ENCODE results near the gene SOCS4. TPM values are rescaled to one million over a fixed set of nuclear protein-coding genes. Genes with fewer than 3 reads are reported as not detected.

Gene SOCS4
- total RNA-seq, 1 experiment from 2014 or later, result 19.9 TPM

DNA sequence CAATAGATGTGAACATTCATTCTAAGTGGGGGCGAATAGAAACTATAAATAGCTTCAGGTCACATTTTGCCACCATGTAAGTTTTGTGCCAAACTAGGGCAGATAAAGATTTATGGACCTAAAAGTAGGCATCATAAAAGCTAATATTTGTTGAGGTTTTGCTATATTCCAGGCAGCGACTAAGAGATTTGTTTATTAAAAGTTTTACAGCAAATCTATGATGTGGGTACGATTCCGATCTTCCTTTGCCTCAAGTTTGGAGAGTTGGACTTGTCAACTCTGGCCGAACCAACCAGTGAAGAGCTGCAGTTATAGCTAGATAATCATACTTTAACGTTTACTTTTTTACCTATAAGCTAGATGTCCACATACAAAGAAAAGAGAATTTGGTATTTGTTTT lies 26.0 kb downstream of the SOCS4 start:
- ChIA-PET POLR2A (interaction anchor here (0.6 kb wide), 2 partner anchors 103 to 211 kb away, joined by 4 to 5 read pairs; no protein-coding TSS in a partner anchor), CTCF (interaction anchor here (0.5 kb wide), 1 partner anchor 120 kb away, joined by 5 read pairs; no protein-coding TSS in a partner anchor)
- Histone ChIP-seq H3K27ac (ENCODE audit: low read length) (peak overlapping the region; percentile 95), H3K4me1 (ENCODE audit: control insufficient read depth, insufficient read depth, low read length) (peaks cover 10% of the 10 kb centered on the region), H3K4me3 (ENCODE audit: low read depth in 2 of 2, low read length in 2 of 2) (peak overlapping the region; percentile 86 to 92), H3K36me3 (ENCODE audit: control insufficient read depth, insufficient read depth, low read length) (peaks cover 14% of the 10 kb centered on the region), H3K27me3 (ENCODE audit: control insufficient read depth, insufficient read depth, low read length) (no peaks in the 10 kb centered on the region), H3K9me3 (ENCODE audit: control insufficient read depth, insufficient read depth, low read depth, low read length) (no peaks in the 10 kb centered on the region)
- intact Hi-C loops (cut with micrococcal nuclease; ENCODE audit: unreplicated experiment), result no loop called here
- ATAC-seq, result no peak
- in situ Hi-C loops (cut with HindIII; ENCODE audit: low pct_unique_long_range_greater_than_20kb, low sequenced_read_pairs), result no loop called here
- TF ChIP-seq, protein P1, sequence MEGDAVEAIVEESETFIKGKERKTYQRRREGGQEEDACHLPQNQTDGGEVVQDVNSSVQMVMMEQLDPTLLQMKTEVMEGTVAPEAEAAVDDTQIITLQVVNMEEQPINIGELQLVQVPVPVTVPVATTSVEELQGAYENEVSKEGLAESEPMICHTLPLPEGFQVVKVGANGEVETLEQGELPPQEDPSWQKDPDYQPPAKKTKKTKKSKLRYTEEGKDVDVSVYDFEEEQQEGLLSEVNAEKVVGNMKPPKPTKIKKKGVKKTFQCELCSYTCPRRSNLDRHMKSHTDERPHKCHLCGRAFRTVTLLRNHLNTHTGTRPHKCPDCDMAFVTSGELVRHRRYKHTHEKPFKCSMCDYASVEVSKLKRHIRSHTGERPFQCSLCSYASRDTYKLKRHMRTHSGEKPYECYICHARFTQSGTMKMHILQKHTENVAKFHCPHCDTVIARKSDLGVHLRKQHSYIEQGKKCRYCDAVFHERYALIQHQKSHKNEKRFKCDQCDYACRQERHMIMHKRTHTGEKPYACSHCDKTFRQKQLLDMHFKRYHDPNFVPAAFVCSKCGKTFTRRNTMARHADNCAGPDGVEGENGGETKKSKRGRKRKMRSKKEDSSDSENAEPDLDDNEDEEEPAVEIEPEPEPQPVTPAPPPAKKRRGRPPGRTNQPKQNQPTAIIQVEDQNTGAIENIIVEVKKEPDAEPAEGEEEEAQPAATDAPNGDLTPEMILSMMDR (IDR thresholded peaks at IDR 0.05), result no peak
- TF ChIP-seq, protein P2, sequence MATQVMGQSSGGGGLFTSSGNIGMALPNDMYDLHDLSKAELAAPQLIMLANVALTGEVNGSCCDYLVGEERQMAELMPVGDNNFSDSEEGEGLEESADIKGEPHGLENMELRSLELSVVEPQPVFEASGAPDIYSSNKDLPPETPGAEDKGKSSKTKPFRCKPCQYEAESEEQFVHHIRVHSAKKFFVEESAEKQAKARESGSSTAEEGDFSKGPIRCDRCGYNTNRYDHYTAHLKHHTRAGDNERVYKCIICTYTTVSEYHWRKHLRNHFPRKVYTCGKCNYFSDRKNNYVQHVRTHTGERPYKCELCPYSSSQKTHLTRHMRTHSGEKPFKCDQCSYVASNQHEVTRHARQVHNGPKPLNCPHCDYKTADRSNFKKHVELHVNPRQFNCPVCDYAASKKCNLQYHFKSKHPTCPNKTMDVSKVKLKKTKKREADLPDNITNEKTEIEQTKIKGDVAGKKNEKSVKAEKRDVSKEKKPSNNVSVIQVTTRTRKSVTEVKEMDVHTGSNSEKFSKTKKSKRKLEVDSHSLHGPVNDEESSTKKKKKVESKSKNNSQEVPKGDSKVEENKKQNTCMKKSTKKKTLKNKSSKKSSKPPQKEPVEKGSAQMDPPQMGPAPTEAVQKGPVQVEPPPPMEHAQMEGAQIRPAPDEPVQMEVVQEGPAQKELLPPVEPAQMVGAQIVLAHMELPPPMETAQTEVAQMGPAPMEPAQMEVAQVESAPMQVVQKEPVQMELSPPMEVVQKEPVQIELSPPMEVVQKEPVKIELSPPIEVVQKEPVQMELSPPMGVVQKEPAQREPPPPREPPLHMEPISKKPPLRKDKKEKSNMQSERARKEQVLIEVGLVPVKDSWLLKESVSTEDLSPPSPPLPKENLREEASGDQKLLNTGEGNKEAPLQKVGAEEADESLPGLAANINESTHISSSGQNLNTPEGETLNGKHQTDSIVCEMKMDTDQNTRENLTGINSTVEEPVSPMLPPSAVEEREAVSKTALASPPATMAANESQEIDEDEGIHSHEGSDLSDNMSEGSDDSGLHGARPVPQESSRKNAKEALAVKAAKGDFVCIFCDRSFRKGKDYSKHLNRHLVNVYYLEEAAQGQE (IDR thresholded peaks at IDR 0.05; ENCODE audit: insufficient read depth in 1 of 2, low read depth in 2 of 2, low read length in 1 of 2), result no peak
- TF ChIP-seq POLR2AphosphoS5 (IDR thresholded peaks at IDR 0.05; ENCODE audit: low read depth, low read length) (no peak), SIN3A (IDR thresholded peaks at IDR 0.05; ENCODE audit: borderline replicate concordance, insufficient read depth, low read depth, low read length) (no peak), TCF7L2 (IDR thresholded peaks at IDR 0.05; ENCODE audit: low read depth, low read length) (no peak)
- TSS peak; percentile 62 for BruUV-seq (replicated peaks)
- no peak for DNase-seq (ENCODE audit: low read depth, low spot score)

- in situ Hi-C loops (cut with HindIII; ENCODE audit: low pct_unique_long_range_greater_than_20kb, low sequenced_read_pairs), result no loop called here
- Histone ChIP-seq H3K4me3 (ENCODE audit: low read depth in 2 of 2, low read length in 2 of 2) (peak overlapping the region; percentile 86 to 92; a peak in 3 of 4 replicates), H3K9me3 (ENCODE audit: control insufficient read depth, insufficient read depth, low read depth, low read length) (no peaks in the 10 kb centered on the region), H3K36me3 (ENCODE audit: control insufficient read depth, insufficient read depth, low read length) (peaks cover 14% of the 10 kb centered on the region), H3K4me1 (ENCODE audit: control insufficient read depth, insufficient read depth, low read length) (peaks cover 10% of the 10 kb centered on the region), H3K27ac (ENCODE audit: low read length) (peak overlapping the region; percentile 95), H3K27me3 (ENCODE audit: control insufficient read depth, insufficient read depth, low read length) (no peaks in the 10 kb centered on the region)
- ChIA-PET CTCF (interaction anchor here (0.5 kb wide), 1 partner anchor 120 kb away, joined by 5 read pairs; no protein-coding TSS in a partner anchor), POLR2A (interaction anchor here (0.6 kb wide), 2 partner anchors 103 to 210 kb away, joined by 4 to 5 read pairs; no protein-coding TSS in a partner anchor)
- TF ChIP-seq, protein P1 (IDR thresholded peaks at IDR 0.05), result no peak
- TF ChIP-seq, protein P2 (IDR thresholded peaks at IDR 0.05; ENCODE audit: insufficient read depth in 1 of 2, low read depth in 2 of 2, low read length in 1 of 2), result no peak
- TF ChIP-seq TCF7L2 (IDR thresholded peaks at IDR 0.05; ENCODE audit: low read depth, low read length) (no peak), SIN3A (IDR thresholded peaks at IDR 0.05; ENCODE audit: borderline replicate concordance, insufficient read depth, low read depth, low read length) (no peak), POLR2AphosphoS5 (IDR thresholded peaks at IDR 0.05; ENCODE audit: low read depth, low read length) (no peak)
- DNase-seq (ENCODE audit: low read depth, low spot score) (no peak), ATAC-seq (no peak)
- intact Hi-C loops (cut with micrococcal nuclease; ENCODE audit: unreplicated experiment), result no loop called here
- BruUV-seq (replicated peaks), result no TSS peak
Observed at GRCh38 chr14:55053500-55053899, 26.5 kb downstream of the SOCS4 start.

Measured in Panc1 (cell line).